Transverse colon (tissue), 4 donors: ENCODE results near the gene XPO6.

Experiments
- CTCF ChIP-seq, 5 experiments: fragments of 200-600 bp in 3 of 5; fragments of 450-650 bp in 2 of 5; sonication (generic) in 3 of 5; IDR thresholded peaks; 1 replicate in 2 of 5; 2 replicates in 3 of 5; pipeline ENCODE4 v1.5.1; 2016 to 2017; ENCODE audit warnings: antibody characterized with exemption in 5 of 5, inconsistent platforms in 3 of 5, mild to moderate bottlenecking in 2 of 5, moderate library complexity in 1 of 5
- EP300 ChIP-seq: sonication (generic); formaldehyde crosslinking; IDR thresholded peaks from one replicate; pipeline ENCODE4 v1.6.1; 2017; ENCODE audit warnings: antibody characterized with exemption, low read depth
- POLR2A ChIP-seq: fragments of 450-650 bp; IDR thresholded peaks from one replicate; pipeline ENCODE4 v1.6.1; 2016; ENCODE audit warnings: antibody characterized with exemption, mild to moderate bottlenecking, moderate library complexity
- POLR2AphosphoS5 ChIP-seq, 3 donors: sonication (generic); formaldehyde crosslinking; IDR thresholded peaks; one replicate each; pipeline ENCODE4 v1.6.1; 2016; ENCODE audit warnings: antibody characterized with exemption in 3 of 3

- TF ChIP-seq CTCF (IDR thresholded peaks at IDR 0.05) (no peak), EP300 (no peak), POLR2A (no peak), POLR2AphosphoS5 (IDR thresholded peaks at IDR 0.05) (no peak)
These were observed 80.6 kb downstream of the XPO6 start for GRCh38 chr16:28131181-28131580.
